Myometrial cell (primary cell): ENCODE results near the gene AKAP9. TPM values are rescaled to one million over a fixed set of nuclear protein-coding genes. Genes with fewer than 3 reads are reported as not detected.

Experiments
- total RNA-seq: library from RNA; depleted of rRNA; stranded (reverse); fragments of >200 nt; gene quantifications from 2 replicates; pipeline ENCODE4 v1.2.3, GENCODE V29; 2015

The AKAP9 gene
- 12.1 and 13.5 TPM in 2 replicates for total RNA-seq

DNA sequence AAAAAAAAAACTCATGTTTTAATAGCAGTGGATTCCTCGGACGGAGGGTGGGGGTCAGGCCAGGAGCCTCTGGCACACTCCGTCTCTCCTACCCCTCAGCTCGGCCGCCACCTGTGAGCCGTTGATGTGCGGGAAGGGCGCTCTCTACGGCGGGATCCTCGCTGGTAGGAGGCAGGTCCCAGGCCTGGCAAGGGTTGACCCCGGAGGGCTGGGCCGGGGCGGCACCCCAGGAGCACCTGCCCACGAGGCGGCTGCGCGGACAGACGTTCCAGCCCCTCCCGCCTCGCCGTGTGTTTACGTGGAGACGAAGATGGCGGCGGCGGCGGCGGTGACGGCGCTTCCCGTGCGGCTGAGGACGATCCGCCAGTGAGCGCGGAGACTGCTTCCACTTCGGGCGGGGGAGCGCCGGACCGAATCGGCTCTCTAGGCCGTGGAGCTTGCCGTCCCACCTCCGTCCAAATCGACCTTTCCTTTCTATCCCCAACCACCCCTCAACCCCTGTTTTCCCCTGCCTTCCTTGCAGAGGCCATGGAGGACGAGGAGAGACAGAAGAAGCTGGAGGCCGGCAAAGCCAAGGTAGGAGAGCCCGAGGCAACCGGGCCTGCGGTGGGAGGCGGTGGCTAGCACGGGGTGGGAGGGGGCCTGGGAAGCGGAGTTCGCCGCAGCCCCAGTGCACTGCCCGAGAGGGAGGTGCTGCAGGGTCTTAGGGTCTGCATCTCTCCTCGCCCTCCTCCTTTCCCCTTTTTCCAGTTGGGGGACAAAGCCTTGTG lies at the start of gene AKAP9:
Gene AKAP9, plus strand, starts transcription at position 291 of the 770 bp plus-strand sequence. Its CDS starts 238 bp downstream, at position 529.

DNA sequence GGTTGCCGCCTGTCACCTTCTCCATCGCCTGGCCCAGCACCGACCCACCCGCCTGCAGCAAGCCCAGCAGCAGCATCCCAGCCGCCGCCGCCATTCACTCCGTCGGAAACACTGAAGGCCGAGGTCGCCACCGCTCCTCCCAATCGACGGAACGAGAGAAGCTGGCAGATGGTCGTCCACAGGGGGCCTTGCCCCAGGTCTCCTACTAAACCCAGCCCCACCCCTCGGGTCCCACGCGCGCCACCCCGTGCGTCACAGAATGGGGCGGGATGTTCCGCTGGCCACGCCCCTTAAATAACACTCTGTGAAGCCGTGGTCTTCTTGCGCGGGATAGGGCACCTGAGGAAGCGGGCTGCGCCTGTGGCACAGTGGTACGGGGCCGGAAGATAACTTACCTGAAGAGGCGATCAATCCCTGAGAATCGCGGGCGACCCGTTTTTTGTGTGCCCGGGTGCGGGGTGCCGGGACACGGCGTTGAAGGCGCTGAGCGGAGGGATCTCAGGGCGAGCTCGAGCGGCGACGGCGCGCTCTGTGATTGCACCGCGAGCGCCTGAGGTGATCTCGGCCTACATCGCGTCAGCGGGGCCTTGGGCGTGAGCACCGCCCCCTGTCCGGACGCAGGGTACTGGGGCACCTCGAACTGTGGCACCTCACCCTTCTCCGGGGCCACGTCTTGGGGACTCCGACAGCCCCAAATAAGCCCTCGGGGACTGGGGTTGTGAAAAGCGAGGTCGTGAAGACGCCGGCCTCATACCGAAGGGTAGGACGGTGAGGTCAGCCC lies 193.8 kb downstream of the AKAP9 start, which contains the start of gene CYP51A1:
Gene CYP51A1, minus strand, starts transcription at position 207 of the 781 bp plus-strand sequence. Its CDS starts 113 bp downstream, at position 94.

Other genes with a start within 250 kb of the AKAP9 start
- gene MTERF1, start 60.2 kb upstream of the AKAP9 start, total RNA-seq, result 6.3 and 11.7 TPM in 2 replicates
- 230 and 264 TPM in 2 replicates for gene CYP51A1, start 193.6 kb downstream of the AKAP9 start, total RNA-seq
- not detected in 2 replicates for gene LRRD1, start 238.3 kb downstream of the AKAP9 start, total RNA-seq